ENCODE measurements around the gene KCNN4. TPM values are rescaled to one million over a fixed set of nuclear protein-coding genes. Genes with fewer than 3 reads are reported as not detected.

KCNN4 gene
- polyA plus RNA-seq, 1 donor from 2014 or later = not detected

- H3K4me2 ChIP-seq (ENCODE audit: low read length) = peak overlapping the region; percentile 81
- no peak for TF ChIP-seq EZH2 (IDR thresholded peaks at IDR 0.05; ENCODE audit: borderline replicate concordance, insufficient read depth, low read length, poor library complexity, severe bottlenecking)
- TF ChIP-seq MXI1 (conservative IDR thresholded peaks at IDR 0.05; ENCODE audit: poor library complexity, severe bottlenecking) = peak; percentile 68
- no peak for TF ChIP-seq EP300 (conservative IDR thresholded peaks at IDR 0.05; ENCODE audit: poor library complexity, severe bottlenecking)
- no peak for TF ChIP-seq TAF1 (IDR thresholded peaks at IDR 0.05; ENCODE audit: low read depth)
- peak; percentile 0 for TF ChIP-seq REST (IDR thresholded peaks at IDR 0.05; ENCODE audit: borderline replicate concordance)
- peak; percentile 7 for TF ChIP-seq CTCF (IDR thresholded peaks at IDR 0.05; ENCODE audit: poor library complexity, severe bottlenecking)
- H3K4me3 ChIP-seq (ENCODE audit: low read length) = peak overlapping the region; percentile 90
- H2AFZ ChIP-seq (ENCODE audit: low read depth, low read length) = peak overlapping the region; percentile 86
- peak overlapping the region; percentile 96 for H3K9ac ChIP-seq (ENCODE audit: low read length)
- no peaks in the 10 kb centered on the region for H3F3A ChIP-seq (ENCODE audit: insufficient read depth, low read length, poor library complexity, severe bottlenecking)
- H4K20me1 ChIP-seq (ENCODE audit: insufficient read depth) = no peaks in the 10 kb centered on the region
- peak overlapping the region; percentile 99 for H3K27ac ChIP-seq (ENCODE audit: low read length)
- no peaks in the 10 kb centered on the region for H3K27me3 ChIP-seq (ENCODE audit: insufficient read depth, low read depth, low read length)
- no peaks in the 10 kb centered on the region for H3K9me2 ChIP-seq (ENCODE audit: insufficient read depth, low read length)
- H3K36me3 ChIP-seq (ENCODE audit: insufficient read depth, low read length) = no peaks in the 10 kb centered on the region
- peaks cover 22% of the 10 kb centered on the region for H3K79me2 ChIP-seq (replicated peaks; ENCODE audit: insufficient read depth, low read length)
- H3K9me3 ChIP-seq (ENCODE audit: low read length) = no peaks in the 10 kb centered on the region
These were observed 25.4 kb downstream of the KCNN4 start for GRCh38 chr19:43755256-43755801.

- Histone ChIP-seq H3K36me3 (ENCODE audit: insufficient read depth, low read length) (no peaks in the 10 kb centered on the region), H2AFZ (ENCODE audit: low read depth, low read length) (peak within 1 kb of the TSS; percentile 86), H3K27ac (ENCODE audit: low read length) (peak within 1 kb of the TSS; percentile 99), H4K20me1 (ENCODE audit: insufficient read depth) (no peaks in the 10 kb centered on the region), H3K4me3 (ENCODE audit: low read length) (peak within 1 kb of the TSS; percentile 90), H3K9me3 (ENCODE audit: low read length) (no peaks in the 10 kb centered on the region), H3F3A (ENCODE audit: insufficient read depth, low read length, poor library complexity, severe bottlenecking) (no peaks in the 10 kb centered on the region), H3K9ac (ENCODE audit: low read length) (peak within 1 kb of the TSS; percentile 96), H3K79me2 (replicated peaks; ENCODE audit: insufficient read depth, low read length) (peaks cover 22% of the 10 kb centered on the region), H3K9me2 (ENCODE audit: insufficient read depth, low read length) (no peaks in the 10 kb centered on the region), H3K4me2 (ENCODE audit: low read length) (peak within 1 kb of the TSS; percentile 81), H3K27me3 (ENCODE audit: insufficient read depth, low read depth, low read length) (no peaks in the 10 kb centered on the region)
- no peak for TF ChIP-seq EZH2 (IDR thresholded peaks at IDR 0.05; ENCODE audit: borderline replicate concordance, insufficient read depth, low read length, poor library complexity, severe bottlenecking)
- TF ChIP-seq EP300 (conservative IDR thresholded peaks at IDR 0.05; ENCODE audit: poor library complexity, severe bottlenecking) = peak; percentile 87
- TF ChIP-seq TAF1 (IDR thresholded peaks at IDR 0.05; ENCODE audit: low read depth) = peak; percentile 96
- no peak for TF ChIP-seq CTCF (IDR thresholded peaks at IDR 0.05; ENCODE audit: poor library complexity, severe bottlenecking)
- TF ChIP-seq POLR2AphosphoS5 (IDR thresholded peaks at IDR 0.05) = peak; percentile 97
- TF ChIP-seq MXI1 (conservative IDR thresholded peaks at IDR 0.05; ENCODE audit: poor library complexity, severe bottlenecking) = peak; percentile 84
- TF ChIP-seq RAD21 (conservative IDR thresholded peaks at IDR 0.05) = peak; percentile 13
- peak; percentile 30 for TF ChIP-seq SMC3 (conservative IDR thresholded peaks at IDR 0.05; ENCODE audit: poor library complexity)
- peak; percentile 89 for TF ChIP-seq REST (IDR thresholded peaks at IDR 0.05; ENCODE audit: borderline replicate concordance)
These were observed 26.1 kb downstream of the KCNN4 start, which contains the start of gene SMG9 for GRCh38 chr19:43754503-43755255. Gene SMG9, minus strand, starts transcription at chr19:43754962. Its CDS starts 4,221 bp downstream, at chr19:43750741.

Data from neural cell (in vitro differentiated cells).